ENCODE measurements around the gene TMEM106C. TPM values are rescaled to one million over a fixed set of nuclear protein-coding genes. Genes with fewer than 3 reads are reported as not detected.

Gene TMEM106C
- total RNA-seq, 1 experiment from 2014 or later = 281 TPM

DNA sequence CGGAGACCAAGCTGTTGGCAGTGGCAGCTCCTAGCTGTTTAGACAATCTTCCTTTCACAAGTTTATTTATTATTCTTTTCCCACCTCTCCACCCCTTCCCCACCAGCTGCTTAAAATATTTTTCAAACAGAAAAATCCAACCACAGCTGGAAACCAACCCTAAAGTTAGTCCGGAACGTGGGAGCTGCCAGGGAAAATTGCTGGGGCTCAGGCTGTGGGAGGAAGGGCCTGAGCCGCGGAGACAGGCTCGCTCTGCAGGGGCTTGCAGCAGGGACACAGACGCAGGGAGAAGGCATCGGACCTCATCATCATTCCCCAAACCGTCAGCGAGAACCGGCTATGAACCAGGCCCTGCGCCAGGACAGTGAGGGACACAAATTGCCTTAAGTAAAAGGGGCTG is 16.1 kb upstream of the TMEM106C start:
- POLR2A ChIA-PET = interaction anchor here (0.6 to 1.6 kb wide), 2 partner anchors 42 to 209 kb away, joined by 3 to 7 read pairs; partner anchors contain the start of gene VDR
- intact Hi-C loops (cut with micrococcal nuclease; ENCODE audit: unreplicated experiment) = no loop called here

GRCh38 chr12:47949441-47950341 is 13.7 kb upstream of the TMEM106C start:
- H3K36me3 Mint-ChIP-seq (ENCODE audit: insufficient read depth, unreplicated experiment) = peaks cover 4% of the 10 kb centered on the region
- CTCF ChIA-PET = interaction anchor here (0.6 to 7.7 kb wide), 22 partner anchors 11 to 205 kb away, joined by 3 to 187 read pairs (median 4); partner anchors contain the start of genes TMEM106C and VDR
- TF ChIP-seq, protein P1, sequence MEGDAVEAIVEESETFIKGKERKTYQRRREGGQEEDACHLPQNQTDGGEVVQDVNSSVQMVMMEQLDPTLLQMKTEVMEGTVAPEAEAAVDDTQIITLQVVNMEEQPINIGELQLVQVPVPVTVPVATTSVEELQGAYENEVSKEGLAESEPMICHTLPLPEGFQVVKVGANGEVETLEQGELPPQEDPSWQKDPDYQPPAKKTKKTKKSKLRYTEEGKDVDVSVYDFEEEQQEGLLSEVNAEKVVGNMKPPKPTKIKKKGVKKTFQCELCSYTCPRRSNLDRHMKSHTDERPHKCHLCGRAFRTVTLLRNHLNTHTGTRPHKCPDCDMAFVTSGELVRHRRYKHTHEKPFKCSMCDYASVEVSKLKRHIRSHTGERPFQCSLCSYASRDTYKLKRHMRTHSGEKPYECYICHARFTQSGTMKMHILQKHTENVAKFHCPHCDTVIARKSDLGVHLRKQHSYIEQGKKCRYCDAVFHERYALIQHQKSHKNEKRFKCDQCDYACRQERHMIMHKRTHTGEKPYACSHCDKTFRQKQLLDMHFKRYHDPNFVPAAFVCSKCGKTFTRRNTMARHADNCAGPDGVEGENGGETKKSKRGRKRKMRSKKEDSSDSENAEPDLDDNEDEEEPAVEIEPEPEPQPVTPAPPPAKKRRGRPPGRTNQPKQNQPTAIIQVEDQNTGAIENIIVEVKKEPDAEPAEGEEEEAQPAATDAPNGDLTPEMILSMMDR (IDR thresholded peaks at IDR 0.05; ENCODE audit: insufficient read depth in 1 of 2, low read depth in 1 of 2, low read length in 1 of 2, severe bottlenecking in 1 of 2, unreplicated experiment in 1 of 2) = peak; percentile 94 to 97
- H3K27me3 ChIP-seq (replicated peaks; ENCODE audit: control insufficient read depth, insufficient read depth, low read length) = no peaks in the 10 kb centered on the region
- no peak overlapping the region for H3K4me3 ChIP-seq (ENCODE audit: low read depth, low read length)
- H3K36me3 ChIP-seq (ENCODE audit: control insufficient read depth, insufficient read depth, low read length) = no peaks in the 10 kb centered on the region
- H3K4me1 ChIP-seq = peaks cover 24% of the 10 kb centered on the region
- no peaks in the 10 kb centered on the region for H3K27me3 Mint-ChIP-seq (ENCODE audit: insufficient read depth, unreplicated experiment)
- peak; percentile 86 to 94 for DNase-seq
- intact Hi-C loops (cut with micrococcal nuclease; ENCODE audit: unreplicated experiment) = loop anchor here (1.0 kb wide), 4 partner anchors 14 to 79 kb away; partner anchors contain the start of gene TMEM106C
- H3K27ac Mint-ChIP-seq (ENCODE audit: unreplicated experiment) = no peak overlapping the region
- H3K9me3 ChIP-seq = no peaks in the 10 kb centered on the region
- H3K4me3 Mint-ChIP-seq (ENCODE audit: unreplicated experiment) = no peak overlapping the region
- H3K9me3 Mint-ChIP-seq (ENCODE audit: unreplicated experiment) = no peaks in the 10 kb centered on the region
- POLR2A ChIA-PET = interaction anchor here (0.6 to 1.3 kb wide), 3 partner anchors 41 to 50 kb away, joined by 3 to 24 read pairs (median 5); partner anchors contain the start of gene VDR
- no TSS peak for BruUV-seq (replicated peaks)
- peaks cover 40% of the 10 kb centered on the region for H3K4me1 Mint-ChIP-seq (ENCODE audit: low read depth, unreplicated experiment)

More for the DNA sequence above, 16.1 kb upstream of the TMEM106C start:
- DNase-seq = no peak
- Mint-ChIP-seq H3K27me3 (ENCODE audit: insufficient read depth, unreplicated experiment) (no peaks in the 10 kb centered on the region), H3K27ac (ENCODE audit: unreplicated experiment) (no peak overlapping the region), H3K9me3 (ENCODE audit: unreplicated experiment) (no peaks in the 10 kb centered on the region), H3K4me1 (ENCODE audit: low read depth, unreplicated experiment) (peaks cover 32% of the 10 kb centered on the region), H3K36me3 (ENCODE audit: insufficient read depth, unreplicated experiment) (peaks cover 4% of the 10 kb centered on the region), H3K4me3 (ENCODE audit: unreplicated experiment) (no peak overlapping the region)
- Histone ChIP-seq H3K4me3 (ENCODE audit: low read depth, low read length) (no peak overlapping the region), H3K9me3 (no peaks in the 10 kb centered on the region), H3K36me3 (ENCODE audit: control insufficient read depth, insufficient read depth, low read length) (no peaks in the 10 kb centered on the region), H3K4me1 (peaks cover 18% of the 10 kb centered on the region; the same call in 1 of the 2 replicates), H3K27me3 (replicated peaks; ENCODE audit: control insufficient read depth, insufficient read depth, low read length) (no peaks in the 10 kb centered on the region)
- TF ChIP-seq, protein P1 (IDR thresholded peaks at IDR 0.05; ENCODE audit: insufficient read depth in 1 of 2, low read depth in 1 of 2, low read length in 1 of 2, severe bottlenecking in 1 of 2, unreplicated experiment in 1 of 2) = no peak
- CTCF ChIA-PET = interaction anchor here (1.1 to 1.7 kb wide), 3 partner anchors 42 to 109 kb away, joined by 3 to 14 read pairs (median 4); partner anchors contain the start of gene VDR
- no TSS peak for BruUV-seq (replicated peaks)

DNA sequence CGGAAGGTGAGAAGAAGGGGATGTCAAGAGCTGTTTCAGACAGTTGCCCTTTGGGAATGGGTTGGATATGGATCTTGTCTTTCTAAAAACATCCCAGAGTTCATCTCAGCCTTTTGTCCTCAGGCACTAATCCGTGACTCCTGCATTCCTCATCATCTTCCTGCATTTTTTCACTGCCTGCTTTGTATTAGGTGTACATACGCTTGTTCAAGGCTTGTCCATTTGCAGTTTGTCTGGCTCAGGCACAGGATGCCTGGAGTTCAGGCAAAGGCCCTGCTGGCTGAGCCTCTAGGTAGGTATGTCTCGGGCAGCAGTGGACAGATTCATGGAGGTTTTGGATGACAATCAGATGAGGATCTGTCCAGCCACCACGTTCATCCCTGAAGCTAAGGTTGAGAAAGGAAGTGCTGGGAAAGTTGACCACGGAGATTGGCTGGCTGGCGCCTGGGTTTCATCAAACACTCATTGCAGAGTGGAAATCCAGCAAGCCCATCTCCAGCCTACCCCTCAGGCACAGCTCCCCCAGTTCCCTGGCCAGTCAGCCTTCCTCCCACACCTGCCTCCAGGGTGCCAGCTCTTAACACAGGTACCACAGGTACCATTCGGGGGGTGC is 12.4 kb upstream of the TMEM106C start:
- Histone ChIP-seq H3K36me3 (ENCODE audit: control insufficient read depth, insufficient read depth, low read length) (no peaks in the 10 kb centered on the region), H3K4me1 (peaks cover 32% of the 10 kb centered on the region), H3K4me3 (ENCODE audit: low read depth, low read length) (no peak overlapping the region), H3K27me3 (replicated peaks; ENCODE audit: control insufficient read depth, insufficient read depth, low read length) (no peaks in the 10 kb centered on the region), H3K9me3 (no peaks in the 10 kb centered on the region)
- Mint-ChIP-seq H3K4me1 (ENCODE audit: low read depth, unreplicated experiment) (peaks cover 44% of the 10 kb centered on the region), H3K9me3 (ENCODE audit: unreplicated experiment) (peaks cover 5% of the 10 kb centered on the region), H3K27me3 (ENCODE audit: insufficient read depth, unreplicated experiment) (no peaks in the 10 kb centered on the region), H3K36me3 (ENCODE audit: insufficient read depth, unreplicated experiment) (peaks cover 4% of the 10 kb centered on the region), H3K27ac (ENCODE audit: unreplicated experiment) (no peak overlapping the region), H3K4me3 (ENCODE audit: unreplicated experiment) (no peak overlapping the region)
- DNase-seq = no peak
- ChIA-PET CTCF (interaction anchor here (1.2 to 7.7 kb wide), 4 partner anchors 13 to 51 kb away, joined by 5 to 187 read pairs (median 36); partner anchors contain the start of genes TMEM106C and VDR), POLR2A (interaction anchor here (1.0 kb wide), 1 partner anchor 46 kb away, joined by 4 read pairs; no protein-coding TSS in a partner anchor)
- TF ChIP-seq, protein P1 (IDR thresholded peaks at IDR 0.05; ENCODE audit: insufficient read depth in 1 of 2, low read depth in 1 of 2, low read length in 1 of 2, severe bottlenecking in 1 of 2, unreplicated experiment in 1 of 2) = no peak
- intact Hi-C loops (cut with micrococcal nuclease; ENCODE audit: unreplicated experiment) = no loop called here
- no TSS peak for BruUV-seq (replicated peaks)
